GM19025 (cell line): ENCODE data around the gene DCUN1D3.
A peak's percentile ranks its signal among the peaks of the same experiment; 100 is the strongest.

Experiments used
- ATAC-seq: cut with Tn5 transposase; IDR thresholded peaks from one replicate; pipeline ENCODE4 v1.9.1; 2021; ENCODE audit warnings: mild to moderate bottlenecking, low read depth, moderate library complexity; ENCODE audit not compliant: unreplicated experiment

Gene DCUN1D3

DNA sequence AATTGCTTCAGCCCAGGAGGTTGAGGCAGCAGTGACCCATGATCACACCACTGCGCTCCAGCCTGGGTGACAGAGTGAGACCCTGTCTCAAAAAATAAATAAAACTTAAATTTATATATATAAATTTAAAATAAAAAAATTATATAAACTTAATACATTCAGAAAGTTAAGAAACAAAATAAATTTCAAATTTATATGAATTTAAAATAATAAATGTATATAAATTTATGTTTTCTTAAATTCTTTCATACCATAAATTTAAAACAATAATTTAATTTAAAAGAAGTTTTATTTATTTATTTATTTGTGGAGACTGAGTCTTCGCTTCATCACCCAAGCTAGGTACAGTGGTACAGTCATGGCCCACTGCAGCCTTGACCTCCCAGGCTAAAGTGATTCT is 20.6 kb upstream of the DCUN1D3 start:
- no peak for ATAC-seq

GRCh38 chr16:20920091-20920490 is 19.9 kb upstream of the DCUN1D3 start:
- no peak for ATAC-seq

GRCh38 chr16:20918486-20919239 is 18.5 kb upstream of the DCUN1D3 start:
- no peak for ATAC-seq

GRCh38 chr16:20916942-20917341 is 16.8 kb upstream of the DCUN1D3 start:
- ATAC-seq, result no peak

- ATAC-seq, result no peak
Measured at GRCh38 chr16:20916289-20916688, 16.1 kb upstream of the DCUN1D3 start.

GRCh38 chr16:20911361-20911760 is 11.2 kb upstream of the DCUN1D3 start:
- ATAC-seq, result no peak

- no peak for ATAC-seq
Measured at GRCh38 chr16:20910781-20911321, 10.7 kb upstream of the DCUN1D3 start.

- ATAC-seq, result no peak
Measured at GRCh38 chr16:20906341-20907255, 6.4 kb upstream of the DCUN1D3 start.

GRCh38 chr16:20905576-20905975 is 5.4 kb upstream of the DCUN1D3 start:
- ATAC-seq, result no peak

DNA sequence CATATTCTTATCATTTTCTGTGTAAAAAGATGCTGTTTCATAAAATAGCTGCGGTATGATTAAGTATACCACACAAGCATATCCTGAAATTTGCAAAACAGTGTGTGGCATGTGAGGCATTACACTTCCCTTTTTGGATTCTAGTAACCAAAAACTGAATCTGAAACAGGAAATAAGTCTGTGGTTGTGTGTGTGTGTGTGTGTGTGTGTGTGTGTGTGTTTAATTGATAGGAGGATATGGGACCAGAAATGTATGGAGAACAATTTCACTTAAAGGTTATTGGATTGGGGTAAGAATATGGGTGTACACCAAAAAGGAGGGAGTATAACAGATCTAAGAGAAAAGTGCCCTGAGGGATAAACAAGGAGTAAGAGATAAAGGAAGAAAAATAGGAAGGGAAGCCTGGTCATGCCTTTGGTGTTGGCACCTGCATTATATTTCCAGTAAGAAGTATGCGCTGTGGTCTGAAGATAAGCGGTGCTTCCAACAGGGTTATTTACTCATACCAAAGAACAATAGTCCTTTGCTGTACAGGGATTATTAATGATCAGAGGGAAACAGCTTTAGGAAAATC is 4.4 kb upstream of the DCUN1D3 start:
- no peak for ATAC-seq

- no peak for ATAC-seq
Measured at GRCh38 chr16:20903899-20904506, 3.8 kb upstream of the DCUN1D3 start.

DNA sequence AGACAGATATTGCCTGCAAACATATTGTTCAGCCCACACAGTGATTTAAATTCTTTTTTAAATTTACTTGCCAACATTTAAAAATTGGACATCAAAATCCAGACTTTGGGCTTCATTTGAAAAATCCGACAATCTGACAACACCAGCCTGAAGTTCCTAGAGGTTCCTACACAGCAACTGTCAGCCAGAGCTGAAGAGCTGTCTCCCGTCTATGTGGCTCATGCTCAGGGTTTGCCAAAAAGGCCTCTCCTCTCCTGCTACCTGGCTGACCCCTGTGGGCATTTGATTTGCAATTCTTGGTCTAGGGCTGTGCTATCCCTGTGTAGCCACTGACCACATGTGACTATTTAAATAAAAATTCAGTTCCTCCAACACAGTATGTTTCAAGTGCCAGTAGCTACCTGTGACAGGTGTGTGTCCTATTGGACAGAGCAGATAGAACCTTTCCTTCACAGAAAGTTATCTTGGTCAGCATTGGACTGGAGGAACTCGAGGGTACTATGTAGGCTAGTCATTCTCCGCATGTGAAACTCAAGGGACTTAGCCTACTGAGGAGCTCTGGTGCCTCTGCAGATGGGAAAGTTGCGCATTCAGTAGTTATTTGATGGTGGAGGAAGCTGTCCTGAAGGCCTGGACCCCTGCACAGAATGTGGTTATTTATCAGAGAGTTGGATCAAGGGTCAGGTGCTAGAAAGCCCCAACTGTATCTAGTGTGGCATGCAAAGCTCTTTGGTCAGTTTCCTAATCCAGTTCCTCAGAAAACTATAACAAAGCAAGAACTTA is 3.1 kb upstream of the DCUN1D3 start:
- no peak for ATAC-seq

- no peak for ATAC-seq
Measured at GRCh38 chr16:20902426-20902825, 2.3 kb upstream of the DCUN1D3 start.

DNA sequence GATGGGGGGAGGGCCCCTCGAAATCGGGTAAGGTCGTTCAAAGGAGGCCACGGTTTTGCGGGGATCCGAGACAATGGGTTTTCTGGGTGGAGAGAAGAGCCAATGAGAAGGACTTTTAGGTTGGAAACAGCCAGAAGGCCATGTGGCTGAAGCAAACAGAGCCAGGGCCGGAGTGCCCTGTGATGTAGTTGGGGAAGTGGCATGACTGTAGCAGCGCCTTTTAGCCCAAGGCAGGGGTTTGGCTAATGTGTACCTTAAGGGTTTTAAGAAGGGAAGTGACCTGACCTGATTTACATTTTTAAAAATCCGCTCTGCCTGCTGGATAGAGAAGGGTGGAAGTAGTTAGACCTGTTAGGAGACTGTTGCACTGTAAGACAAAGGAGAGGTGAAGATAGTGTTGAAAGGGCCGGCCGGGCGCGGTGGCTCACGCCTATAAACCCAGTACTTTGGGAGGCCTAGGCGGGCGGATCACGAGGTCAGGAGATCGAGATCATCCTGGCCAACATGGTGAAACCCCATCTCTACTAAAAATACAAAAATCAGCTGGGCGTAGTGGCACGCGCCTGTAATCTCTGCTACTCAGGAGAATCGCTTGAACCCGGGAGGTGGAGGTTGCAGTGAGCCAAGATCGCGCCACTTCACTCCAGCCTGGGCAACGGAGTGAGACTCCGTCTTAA is 1.4 kb upstream of the DCUN1D3 start:
- ATAC-seq, result peak; percentile 24

- no peak for ATAC-seq
Measured at GRCh38 chr16:20901068-20901435, 894 bp upstream of the DCUN1D3 start.

GRCh38 chr16:20899477-20900298 is 470 bp downstream of the DCUN1D3 start:
- no peak for ATAC-seq

DNA sequence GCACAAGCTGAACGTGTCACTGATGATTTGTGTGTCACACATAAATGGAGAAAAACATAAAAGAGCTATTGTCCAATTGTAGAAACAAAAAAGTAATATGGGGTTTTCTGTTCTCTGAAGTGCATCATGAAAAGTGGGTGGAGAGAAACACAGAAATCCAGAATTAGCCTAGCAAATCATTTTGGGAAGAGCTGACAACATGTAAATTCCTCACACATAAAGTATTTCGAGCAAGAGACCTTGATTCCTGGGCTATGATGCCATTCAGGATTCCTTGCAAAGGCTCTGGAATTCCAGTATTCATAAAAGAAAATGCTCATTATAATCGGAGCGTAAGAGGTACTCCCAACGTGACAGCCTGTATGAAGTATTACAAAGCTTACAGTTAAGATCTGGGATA is 1.1 kb downstream of the DCUN1D3 start:
- ATAC-seq, result no peak

DNA sequence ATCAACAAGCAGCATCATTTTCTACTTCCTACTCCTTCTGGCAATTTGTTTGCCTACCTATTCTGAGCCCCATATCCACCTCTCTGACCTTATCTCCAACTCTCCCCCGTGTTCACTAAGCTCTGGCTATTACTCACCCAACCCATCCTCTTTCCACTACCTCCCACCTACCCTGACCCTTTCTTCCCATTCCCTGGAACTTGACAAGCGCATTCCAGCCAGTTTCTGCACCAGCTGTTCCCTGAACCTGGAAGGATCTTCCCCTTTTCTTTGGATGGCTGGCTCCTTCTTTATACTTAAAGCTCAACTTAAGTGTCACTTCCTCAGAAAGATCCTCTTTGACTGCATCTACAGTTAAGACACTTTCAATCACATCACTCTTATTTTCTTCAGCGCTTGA is 2.2 kb downstream of the DCUN1D3 start:
- no peak for ATAC-seq
